ENCODE measurements around the gene NCKAP5.

Gene NCKAP5

GRCh38 chr2:133077269-133077822, 490.9 kb downstream of the NCKAP5 start:
- 100% methylated on average over 6 of the region's 7 CpGs for WGBS (ENCODE audit: insufficient coverage)

GRCh38 chr2:133072837-133073694, 495.2 kb downstream of the NCKAP5 start:
- Histone ChIP-seq H3K4me1 (ENCODE audit: control extremely low read depth in 1 of 4, control insufficient read depth in 4 of 4, insufficient read depth in 4 of 4, low read length in 3 of 4) (no peaks in the 10 kb centered on the region), H3K27me3 (replicated peaks in 2 of 5; ENCODE audit: control insufficient read depth in 4 of 5, insufficient read depth in 5 of 5, low read length in 4 of 5) (no peaks in the 10 kb centered on the region), H3K27ac (ENCODE audit: insufficient read depth in 1 of 2, low read depth in 1 of 2, low read length in 2 of 2, poor library complexity in 1 of 2, severe bottlenecking in 2 of 2) (no peak overlapping the region), H3K9me3 (ENCODE audit: control extremely low read depth in 1 of 5, control insufficient read depth in 4 of 5, insufficient read depth in 2 of 5, low read depth in 1 of 5, low read length in 4 of 5) (no peaks in the 10 kb centered on the region), H3K4me3 (ENCODE audit: control insufficient read depth in 1 of 7, extremely low read depth in 1 of 7, insufficient read depth in 4 of 7, low read depth in 2 of 7, low read length in 6 of 7) (no peak overlapping the region), H3K36me3 (ENCODE audit: control insufficient read depth in 4 of 4, insufficient read depth in 4 of 4, low read length in 3 of 4) (no peaks in the 10 kb centered on the region)
- ChIA-PET POLR2A (no interaction called here), CTCF (no interaction called here)
- WGBS (ENCODE audit: insufficient coverage) = 94% methylated on average over 2 of the region's 5 CpGs
- DNase-seq = no peak

More at GRCh38 chr2:133077269-133077822, 490.9 kb downstream of the NCKAP5 start:
- Histone ChIP-seq H3K9me3 (ENCODE audit: control extremely low read depth in 1 of 5, control insufficient read depth in 4 of 5, insufficient read depth in 2 of 5, low read depth in 1 of 5, low read length in 4 of 5) (no peaks in the 10 kb centered on the region), H3K4me1 (ENCODE audit: control extremely low read depth in 1 of 4, control insufficient read depth in 4 of 4, insufficient read depth in 4 of 4, low read length in 3 of 4) (no peaks in the 10 kb centered on the region), H3K36me3 (ENCODE audit: control insufficient read depth in 4 of 4, insufficient read depth in 4 of 4, low read length in 3 of 4) (no peaks in the 10 kb centered on the region), H3K4me3 (ENCODE audit: control insufficient read depth in 1 of 7, extremely low read depth in 1 of 7, insufficient read depth in 4 of 7, low read depth in 2 of 7, low read length in 6 of 7) (no peak overlapping the region), H3K27ac (ENCODE audit: insufficient read depth in 1 of 2, low read depth in 1 of 2, low read length in 2 of 2, poor library complexity in 1 of 2, severe bottlenecking in 2 of 2) (no peak overlapping the region), H3K27me3 (replicated peaks in 2 of 5; ENCODE audit: control insufficient read depth in 4 of 5, insufficient read depth in 5 of 5, low read length in 4 of 5) (no peaks in the 10 kb centered on the region)
- POLR2A ChIA-PET = no interaction called here
- CTCF ChIA-PET = no interaction called here
- DNase-seq = no peak

- ChIA-PET POLR2A (no interaction called here), CTCF (no interaction called here)
- Histone ChIP-seq H3K4me1 (ENCODE audit: control extremely low read depth in 1 of 4, control insufficient read depth in 4 of 4, insufficient read depth in 4 of 4, low read length in 3 of 4) (no peaks in the 10 kb centered on the region), H3K27me3 (replicated peaks in 2 of 5; ENCODE audit: control insufficient read depth in 4 of 5, insufficient read depth in 5 of 5, low read length in 4 of 5) (no peaks in the 10 kb centered on the region), H3K27ac (ENCODE audit: insufficient read depth in 1 of 2, low read depth in 1 of 2, low read length in 2 of 2, poor library complexity in 1 of 2, severe bottlenecking in 2 of 2) (no peak overlapping the region), H3K9me3 (ENCODE audit: control extremely low read depth in 1 of 5, control insufficient read depth in 4 of 5, insufficient read depth in 2 of 5, low read depth in 1 of 5, low read length in 4 of 5) (no peaks in the 10 kb centered on the region), H3K4me3 (ENCODE audit: control insufficient read depth in 1 of 7, extremely low read depth in 1 of 7, insufficient read depth in 4 of 7, low read depth in 2 of 7, low read length in 6 of 7) (no peak overlapping the region), H3K36me3 (ENCODE audit: control insufficient read depth in 4 of 4, insufficient read depth in 4 of 4, low read length in 3 of 4) (no peaks in the 10 kb centered on the region)
- DNase-seq = peak in 1 of 3 donors; percentile 1
- 36% methylated on average over 1 of the region's 4 CpGs for WGBS (ENCODE audit: insufficient coverage)
Observed at GRCh38 chr2:133063775-133064174, 504.5 kb downstream of the NCKAP5 start.

- Histone ChIP-seq H3K27ac (ENCODE audit: insufficient read depth in 1 of 2, low read depth in 1 of 2, low read length in 2 of 2, poor library complexity in 1 of 2, severe bottlenecking in 2 of 2) (no peak overlapping the region), H3K27me3 (replicated peaks in 2 of 5; ENCODE audit: control insufficient read depth in 4 of 5, insufficient read depth in 5 of 5, low read length in 4 of 5) (no peaks in the 10 kb centered on the region), H3K36me3 (ENCODE audit: control insufficient read depth in 4 of 4, insufficient read depth in 4 of 4, low read length in 3 of 4) (no peaks in the 10 kb centered on the region), H3K4me1 (ENCODE audit: control extremely low read depth in 1 of 4, control insufficient read depth in 4 of 4, insufficient read depth in 4 of 4, low read length in 3 of 4) (no peaks in the 10 kb centered on the region), H3K4me3 (ENCODE audit: control insufficient read depth in 1 of 7, extremely low read depth in 1 of 7, insufficient read depth in 4 of 7, low read depth in 2 of 7, low read length in 6 of 7) (no peak overlapping the region), H3K9me3 (ENCODE audit: control extremely low read depth in 1 of 5, control insufficient read depth in 4 of 5, insufficient read depth in 2 of 5, low read depth in 1 of 5, low read length in 4 of 5) (no peaks in the 10 kb centered on the region)
- ChIA-PET POLR2A (no interaction called here), CTCF (no interaction called here)
- 33% methylated on average over 1 of the region's 2 CpGs for WGBS (ENCODE audit: insufficient coverage)
- DNase-seq = no peak
Observed at GRCh38 chr2:133062931-133063665, 505.2 kb downstream of the NCKAP5 start.

GRCh38 chr2:133061874-133062593, 506.2 kb downstream of the NCKAP5 start:
- CTCF ChIA-PET = no interaction called here
- H3K36me3 ChIP-seq (ENCODE audit: control insufficient read depth in 4 of 4, insufficient read depth in 4 of 4, low read length in 3 of 4) = no peaks in the 10 kb centered on the region

GRCh38 chr2:133054297-133054696, 514.0 kb downstream of the NCKAP5 start:
- ChIA-PET POLR2A (no interaction called here), CTCF (no interaction called here)
- Histone ChIP-seq H3K36me3 (ENCODE audit: control insufficient read depth in 4 of 4, insufficient read depth in 4 of 4, low read length in 3 of 4) (no peaks in the 10 kb centered on the region), H3K9me3 (ENCODE audit: control extremely low read depth in 1 of 5, control insufficient read depth in 4 of 5, insufficient read depth in 2 of 5, low read depth in 1 of 5, low read length in 4 of 5) (no peaks in the 10 kb centered on the region), H3K27ac (ENCODE audit: insufficient read depth in 1 of 2, low read depth in 1 of 2, low read length in 2 of 2, poor library complexity in 1 of 2, severe bottlenecking in 2 of 2) (no peak overlapping the region), H3K4me3 (ENCODE audit: control insufficient read depth in 1 of 7, extremely low read depth in 1 of 7, insufficient read depth in 4 of 7, low read depth in 2 of 7, low read length in 6 of 7) (no peak overlapping the region), H3K4me1 (ENCODE audit: control extremely low read depth in 1 of 4, control insufficient read depth in 4 of 4, insufficient read depth in 4 of 4, low read length in 3 of 4) (no peaks in the 10 kb centered on the region), H3K27me3 (replicated peaks in 2 of 5; ENCODE audit: control insufficient read depth in 4 of 5, insufficient read depth in 5 of 5, low read length in 4 of 5) (no peaks in the 10 kb centered on the region)
- 10% methylated on average over 1 of the region's 3 CpGs for WGBS (ENCODE audit: insufficient coverage)
- DNase-seq = no peak

More at GRCh38 chr2:133061874-133062593, 506.2 kb downstream of the NCKAP5 start:
- no CpG with 5 or more reads among the region's 3 CpGs for WGBS (ENCODE audit: insufficient coverage)
- POLR2A ChIA-PET = no interaction called here
- Histone ChIP-seq H3K27me3 (replicated peaks in 2 of 5; ENCODE audit: control insufficient read depth in 4 of 5, insufficient read depth in 5 of 5, low read length in 4 of 5) (no peaks in the 10 kb centered on the region), H3K4me1 (ENCODE audit: control extremely low read depth in 1 of 4, control insufficient read depth in 4 of 4, insufficient read depth in 4 of 4, low read length in 3 of 4) (no peaks in the 10 kb centered on the region), H3K9me3 (ENCODE audit: control extremely low read depth in 1 of 5, control insufficient read depth in 4 of 5, insufficient read depth in 2 of 5, low read depth in 1 of 5, low read length in 4 of 5) (no peaks in the 10 kb centered on the region), H3K27ac (ENCODE audit: insufficient read depth in 1 of 2, low read depth in 1 of 2, low read length in 2 of 2, poor library complexity in 1 of 2, severe bottlenecking in 2 of 2) (no peak overlapping the region), H3K4me3 (ENCODE audit: control insufficient read depth in 1 of 7, extremely low read depth in 1 of 7, insufficient read depth in 4 of 7, low read depth in 2 of 7, low read length in 6 of 7) (no peak overlapping the region)
- no peak for DNase-seq

All from common myeloid progenitor, CD34-positive (primary cell).